Neuronal stem cell (in vitro differentiated cells): ENCODE results near the gene PRR7.

Source experiments
- DNase-seq: peaks from one replicate; pipeline ENCODE4 v3.0.0-alpha.2; 2013; ENCODE audit warnings: low spot score
- H2AFZ ChIP-seq: one replicate; pipeline ENCODE4 v1.6.1; 2013; ENCODE audit warnings: mild to moderate bottlenecking, low read length, inconsistent platforms
- H2AK5ac ChIP-seq: 2 replicates; pipeline ENCODE4 v1.6.1; 2013; ENCODE audit warnings: low read depth, mild to moderate bottlenecking, inconsistent platforms, low read length, moderate library complexity, mixed read lengths
- H2BK120ac ChIP-seq: 2 replicates; pipeline ENCODE4 v1.6.1; 2013; ENCODE audit warnings: low read depth, mild to moderate bottlenecking, inconsistent platforms, low read length, moderate library complexity, mixed read lengths
- H2BK12ac ChIP-seq: one replicate; pipeline ENCODE4 v1.6.1; 2013; ENCODE audit warnings: low read length, inconsistent platforms
- H2BK15ac ChIP-seq: 2 replicates; pipeline ENCODE4 v1.6.1; 2013; ENCODE audit warnings: mild to moderate bottlenecking, low read length, inconsistent platforms, mixed read lengths
- H2BK5ac ChIP-seq: one replicate; pipeline ENCODE4 v1.6.1; 2013; ENCODE audit warnings: inconsistent platforms, mild to moderate bottlenecking, low read length, moderate library complexity
- H3K14ac ChIP-seq: one replicate; pipeline ENCODE4 v1.6.1; 2013; ENCODE audit warnings: low read length, inconsistent platforms
- H3K18ac ChIP-seq: 2 replicates; pipeline ENCODE4 v1.6.1; 2013; ENCODE audit warnings: low read length, inconsistent platforms
- H3K23ac ChIP-seq: 2 replicates; pipeline ENCODE4 v1.6.1; 2013; ENCODE audit warnings: low read depth, mild to moderate bottlenecking, mixed read lengths, low read length, inconsistent platforms; ENCODE audit not compliant: poor library complexity
- H3K27ac ChIP-seq: replicated peaks from 3 replicates; pipeline ENCODE4 v1.5.1; 2013; ENCODE audit warnings: low read length, inconsistent platforms
- H3K27me3 ChIP-seq, 3 experiments: 2 replicates each; pipeline ENCODE4 v1.6.1; 2013; ENCODE audit warnings: low read length in 3 of 3, mild to moderate bottlenecking in 2 of 3, inconsistent platforms in 1 of 3, low read depth in 1 of 3, mixed read lengths in 1 of 3, moderate library complexity in 1 of 3; ENCODE audit not compliant: control insufficient read depth in 3 of 3, insufficient read depth in 3 of 3
- H3K36me3 ChIP-seq, 2 donors: replicated peaks in 1 of 2; 2 replicates each; pipeline ENCODE4 v1.6.1; 2013; ENCODE audit warnings: low read length in 2 of 2; ENCODE audit not compliant: control insufficient read depth in 2 of 2, insufficient read depth in 2 of 2
- H3K4ac ChIP-seq: 2 replicates; pipeline ENCODE4 v1.6.1; 2013; ENCODE audit warnings: inconsistent platforms, mild to moderate bottlenecking, low read length, moderate library complexity
- H3K4me1 ChIP-seq, 2 donors: 1 replicate in 1 of 2; 2 replicates in 1 of 2; pipeline ENCODE4 v1.6.1; 2013; ENCODE audit warnings: low read length in 2 of 2, low read depth in 1 of 2; ENCODE audit not compliant: control insufficient read depth in 2 of 2, insufficient read depth in 1 of 2
- H3K4me2 ChIP-seq: one replicate; pipeline ENCODE4 v1.6.1; 2013; ENCODE audit warnings: mild to moderate bottlenecking, low read length, inconsistent platforms; ENCODE audit not compliant: insufficient read depth, poor library complexity, severe bottlenecking
- H3K4me3 ChIP-seq, 2 donors: 2 replicates each; pipeline ENCODE4 v1.5.1; 2013; ENCODE audit warnings: low read length in 2 of 2, mild to moderate bottlenecking in 2 of 2, inconsistent platforms in 1 of 2, moderate library complexity in 1 of 2
- H3K79me1 ChIP-seq: one replicate; pipeline ENCODE4 v1.6.1; 2013; ENCODE audit warnings: low read depth, mild to moderate bottlenecking, inconsistent platforms, low read length, moderate library complexity
- H3K9ac ChIP-seq: one replicate; pipeline ENCODE4 v1.6.1; 2013; ENCODE audit warnings: mild to moderate bottlenecking, low read depth, low read length, inconsistent platforms; ENCODE audit not compliant: poor library complexity
- H3K9me3 ChIP-seq, 2 donors: replicated peaks in 1 of 2; 2 replicates each; pipeline versions ENCODE3 to v1.6.1; 2013; ENCODE audit warnings: low read length in 2 of 2, mild to moderate bottlenecking in 2 of 2, inconsistent platforms in 1 of 2, low read depth in 1 of 2, mixed read lengths in 1 of 2, moderate library complexity in 1 of 2; ENCODE audit not compliant: control insufficient read depth in 2 of 2, insufficient read depth in 1 of 2
- H4K8ac ChIP-seq: one replicate; pipeline ENCODE4 v1.6.1; 2013; ENCODE audit warnings: low read depth, mild to moderate bottlenecking, inconsistent platforms, low read length, moderate library complexity
- H4K91ac ChIP-seq: one replicate; pipeline ENCODE4 v1.6.1; 2013; ENCODE audit warnings: low read length, low read depth, mild to moderate bottlenecking, inconsistent platforms; ENCODE audit not compliant: poor library complexity
- WGBS, 2 donors: extraction: QIAGEN DNeasy Blood & Tissue Kit; methylation state at CpG; one replicate each; pipeline ENCODE4 v1.1.7; 2013; ENCODE audit warnings: missing lambda C conversion rate in 2 of 2, mixed read lengths in 1 of 2; ENCODE audit not compliant: insufficient read length in 2 of 2, insufficient replicate concordance in 1 of 2; ENCODE audit errors: extremely low coverage in 2 of 2; 5-methylcytosine and 5-hydroxymethylcytosine counted together

The PRR7 gene

GRCh38 chr5:177504086-177505056 is 57.8 kb downstream of the PRR7 start:
- no peak overlapping the region for H3K18ac ChIP-seq
- H3K27me3 ChIP-seq: peaks cover 0 to 3% (median 0%) of the 10 kb centered on the region in 3 experiments
- H3K27ac ChIP-seq: no peak overlapping the region
- peak overlapping the region; percentile 56 for H3K14ac ChIP-seq
- DNase-seq: no peak
- H3K23ac ChIP-seq: peak overlapping the region; percentile 73
- H2AK5ac ChIP-seq: peak overlapping the region; percentile 2
- H2BK12ac ChIP-seq: peak overlapping the region; percentile 41
- H3K4me1 ChIP-seq: peaks cover 12 to 35% of the 10 kb centered on the region in 2 donors
- no peak overlapping the region for H4K8ac ChIP-seq
- peaks cover 5% of the 10 kb centered on the region for H3K79me1 ChIP-seq
- no CpG with 5 or more reads among the region's 47 CpGs for WGBS, 2 donors
- no peak overlapping the region for H3K4me2 ChIP-seq
- no peak overlapping the region for H3K4ac ChIP-seq
- peak overlapping the region; percentile 47 for H2BK120ac ChIP-seq
- peak overlapping the region; percentile 52 for H2AFZ ChIP-seq
- H2BK15ac ChIP-seq: peak overlapping the region; percentile 64
- peak overlapping the region; percentile 75 for H2BK5ac ChIP-seq
- H3K36me3 ChIP-seq: peaks cover 0 to 2% of the 10 kb centered on the region in 2 donors
- H3K4me3 ChIP-seq: no peak overlapping the region
- no peak overlapping the region for H4K91ac ChIP-seq
- H3K9me3 ChIP-seq: no peaks in the 10 kb centered on the region
- H3K9ac ChIP-seq: no peak overlapping the region

GRCh38 chr5:177505075-177505474 is 58.5 kb downstream of the PRR7 start:
- Histone ChIP-seq H4K91ac (no peak overlapping the region), H3K18ac (no peak overlapping the region), H3K14ac (no peak overlapping the region), H3K27me3 (no peaks in the 10 kb centered on the region), H3K4me2 (no peak overlapping the region), H3K23ac (no peak overlapping the region), H2AK5ac (no peak overlapping the region), H4K8ac (no peak overlapping the region), H3K4me3 (no peak overlapping the region), H3K27ac (no peak overlapping the region), H3K36me3 (peaks cover 2 to 3% of the 10 kb centered on the region in 2 donors), H2BK15ac (no peak overlapping the region), H2BK5ac (peak overlapping the region; percentile 75), H3K4me1 (peaks cover 13 to 39% of the 10 kb centered on the region in 2 donors), H2BK120ac (no peak overlapping the region), H3K9ac (no peak overlapping the region), H2BK12ac (peak overlapping the region; percentile 22), H3K4ac (no peak overlapping the region), H3K79me1 (peaks cover 8% of the 10 kb centered on the region), H3K9me3 (no peaks in the 10 kb centered on the region), H2AFZ (no peak overlapping the region)
- WGBS, 2 donors: no CpG with 5 or more reads among the region's 4 CpGs
- DNase-seq: no peak
